Ishikawa (cell line): Measurements from ENCODE around the gene HTR4.

ENCODE experiments used
- EP300 ChIP-seq: IDR thresholded peaks from 2 replicates; pipeline ENCODE4 v1.6.1; 2012; ENCODE audit warnings: borderline replicate concordance
- FOXM1 ChIP-seq: IDR thresholded peaks from 2 replicates; pipeline ENCODE4 v1.6.1; 2012; ENCODE audit warnings: low read depth, borderline replicate concordance
- RAD21 ChIP-seq: IDR thresholded peaks from 2 replicates; pipeline ENCODE4 v1.6.1; 2012; ENCODE audit warnings: low read depth
- TAF1 ChIP-seq: IDR thresholded peaks from 2 replicates; pipeline ENCODE4 v1.6.1; 2012; ENCODE audit warnings: low read depth, mild to moderate bottlenecking

GRCh38 chr5:148454576-148454975 is 199.8 kb downstream of the HTR4 start:
- TF ChIP-seq EP300 (no peak), FOXM1 (no peak), RAD21 (no peak), TAF1 (no peak)
